ENCODE measurements around the gene PRKAG2.

The PRKAG2 gene

GRCh38 chr7:151776446-151776845, 100.5 kb downstream of the PRKAG2 start:
- DNase-seq (ENCODE audit: low read depth in 1 of 2, low spot score in 1 of 2), result no peak
- in situ Hi-C loops (cut with HindIII; ENCODE audit: low pct_unique_long_range_greater_than_20kb, low sequenced_read_pairs), result no loop called here

DNA sequence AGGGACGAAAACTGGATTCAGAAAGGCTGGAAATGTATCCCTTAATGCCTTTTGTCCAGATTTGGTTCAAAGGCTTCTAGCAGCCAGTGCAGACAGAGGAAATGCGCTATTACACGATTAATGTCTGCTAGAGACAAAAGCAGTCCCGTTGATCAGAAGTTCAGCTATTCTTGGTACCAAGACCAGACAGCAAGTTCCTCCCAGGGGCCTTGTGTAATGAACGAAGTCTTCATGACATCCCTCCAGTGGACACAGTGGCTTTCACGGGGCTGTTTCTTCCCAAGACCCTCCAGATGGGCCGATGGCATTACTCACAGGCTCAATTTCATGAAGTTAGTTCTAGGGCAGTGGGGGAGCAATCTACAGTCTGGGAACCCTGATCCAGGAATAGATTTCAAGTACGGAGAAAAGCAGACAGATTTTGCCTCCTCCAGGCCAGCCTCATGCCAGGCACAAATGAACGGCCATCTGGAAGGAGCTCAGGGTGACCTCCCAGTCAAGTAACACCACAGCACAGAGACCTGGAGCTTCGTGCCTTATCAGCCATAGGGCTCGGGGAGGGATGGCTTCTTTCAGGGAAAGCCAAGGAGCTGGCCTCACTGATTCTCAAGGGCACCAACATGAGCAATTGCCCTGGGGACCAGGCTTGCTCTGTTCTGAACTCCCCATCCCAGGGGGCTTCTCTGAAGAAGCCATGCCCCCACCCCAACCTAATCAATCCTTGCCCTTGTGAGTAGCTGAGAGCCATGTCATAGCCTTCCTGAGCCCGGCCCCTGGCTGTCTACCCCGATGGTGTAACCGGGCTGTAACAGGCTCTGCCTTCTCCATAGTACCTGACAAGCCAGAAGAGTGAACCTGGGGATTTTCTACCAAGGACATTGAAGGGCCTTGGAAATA, 101.1 kb downstream of the PRKAG2 start:
- no peak for DNase-seq (ENCODE audit: low read depth in 1 of 2, low spot score in 1 of 2)
- in situ Hi-C loops (cut with HindIII; ENCODE audit: low pct_unique_long_range_greater_than_20kb, low sequenced_read_pairs), result no loop called here
- TF ChIP-seq JUND (IDR thresholded peaks at IDR 0.05; ENCODE audit: low read depth), result no peak

More at GRCh38 chr7:151776446-151776845, 100.5 kb downstream of the PRKAG2 start:
- no peak for TF ChIP-seq JUND (IDR thresholded peaks at IDR 0.05; ENCODE audit: low read depth)

DNA sequence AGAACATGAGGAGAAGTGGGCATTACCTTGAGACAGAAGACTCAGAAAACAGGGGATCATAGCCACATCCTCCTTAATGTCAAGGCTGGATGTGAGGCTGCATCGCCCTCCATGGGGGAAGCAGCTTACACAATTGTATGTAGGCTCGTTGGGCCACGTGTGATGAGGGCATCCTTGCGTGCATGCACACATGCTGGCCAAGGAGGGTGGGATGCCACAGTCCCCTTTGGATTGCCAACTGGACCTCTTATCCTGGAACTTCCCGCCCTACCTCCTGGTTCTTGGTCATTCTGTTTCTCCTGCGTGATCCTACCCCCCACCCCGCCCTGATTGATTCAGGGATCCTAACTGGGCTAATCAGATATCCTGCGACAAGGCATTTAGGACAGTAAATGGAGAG, 102.0 kb downstream of the PRKAG2 start:
- no peak for DNase-seq (ENCODE audit: low read depth in 1 of 2, low spot score in 1 of 2)
- no peak for TF ChIP-seq JUND (IDR thresholded peaks at IDR 0.05; ENCODE audit: low read depth)
- in situ Hi-C loops (cut with HindIII; ENCODE audit: low pct_unique_long_range_greater_than_20kb, low sequenced_read_pairs), result no loop called here

GRCh38 chr7:151773797-151774196, 103.1 kb downstream of the PRKAG2 start:
- in situ Hi-C loops (cut with HindIII; ENCODE audit: low pct_unique_long_range_greater_than_20kb, low sequenced_read_pairs), result no loop called here
- DNase-seq (ENCODE audit: low read depth in 1 of 2, low spot score in 1 of 2), result peak; percentile 41 to 44
- TF ChIP-seq JUND (IDR thresholded peaks at IDR 0.05; ENCODE audit: low read depth), result no peak

- DNase-seq (ENCODE audit: low read depth in 1 of 2, low spot score in 1 of 2), result no peak
- no peak for TF ChIP-seq JUND (IDR thresholded peaks at IDR 0.05; ENCODE audit: low read depth)
- in situ Hi-C loops (cut with HindIII; ENCODE audit: low pct_unique_long_range_greater_than_20kb, low sequenced_read_pairs), result no loop called here
These were observed 106.7 kb downstream of the PRKAG2 start for GRCh38 chr7:151770232-151770631.

- TF ChIP-seq JUND (IDR thresholded peaks at IDR 0.05; ENCODE audit: low read depth), result no peak
- in situ Hi-C loops (cut with HindIII; ENCODE audit: low pct_unique_long_range_greater_than_20kb, low sequenced_read_pairs), result no loop called here
- no peak for DNase-seq (ENCODE audit: low read depth in 1 of 2, low spot score in 1 of 2)
These were observed 107.6 kb downstream of the PRKAG2 start for GRCh38 chr7:151769188-151769821.

- in situ Hi-C loops (cut with HindIII; ENCODE audit: low pct_unique_long_range_greater_than_20kb, low sequenced_read_pairs), result no loop called here
- no peak for DNase-seq (ENCODE audit: low read depth in 1 of 2, low spot score in 1 of 2)
- TF ChIP-seq JUND (IDR thresholded peaks at IDR 0.05; ENCODE audit: low read depth), result no peak
These were observed 108.1 kb downstream of the PRKAG2 start for GRCh38 chr7:151768805-151769187.

DNA sequence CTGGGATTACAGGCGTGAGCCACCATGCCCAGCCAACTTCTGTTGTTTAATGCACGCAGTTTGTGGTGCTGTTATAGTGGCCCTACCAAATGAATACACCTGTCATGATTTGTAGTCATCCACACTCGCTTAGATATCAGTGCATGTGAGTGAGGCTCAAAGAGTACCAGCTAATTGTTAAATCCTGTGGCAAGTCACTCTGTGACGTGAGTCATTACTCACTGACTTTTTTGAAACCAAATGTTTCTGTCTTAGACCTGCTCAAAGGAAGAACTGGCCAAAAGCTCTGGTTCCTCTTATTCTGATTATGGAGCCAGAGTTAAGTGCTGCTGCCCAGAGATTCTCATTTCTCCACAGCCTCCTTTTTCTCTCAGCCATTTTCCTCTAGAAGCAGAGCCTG, 109.4 kb downstream of the PRKAG2 start:
- in situ Hi-C loops (cut with HindIII; ENCODE audit: low pct_unique_long_range_greater_than_20kb, low sequenced_read_pairs), result no loop called here
- no peak for TF ChIP-seq JUND (IDR thresholded peaks at IDR 0.05; ENCODE audit: low read depth)
- no peak for DNase-seq (ENCODE audit: low read depth in 1 of 2, low spot score in 1 of 2)

DNA sequence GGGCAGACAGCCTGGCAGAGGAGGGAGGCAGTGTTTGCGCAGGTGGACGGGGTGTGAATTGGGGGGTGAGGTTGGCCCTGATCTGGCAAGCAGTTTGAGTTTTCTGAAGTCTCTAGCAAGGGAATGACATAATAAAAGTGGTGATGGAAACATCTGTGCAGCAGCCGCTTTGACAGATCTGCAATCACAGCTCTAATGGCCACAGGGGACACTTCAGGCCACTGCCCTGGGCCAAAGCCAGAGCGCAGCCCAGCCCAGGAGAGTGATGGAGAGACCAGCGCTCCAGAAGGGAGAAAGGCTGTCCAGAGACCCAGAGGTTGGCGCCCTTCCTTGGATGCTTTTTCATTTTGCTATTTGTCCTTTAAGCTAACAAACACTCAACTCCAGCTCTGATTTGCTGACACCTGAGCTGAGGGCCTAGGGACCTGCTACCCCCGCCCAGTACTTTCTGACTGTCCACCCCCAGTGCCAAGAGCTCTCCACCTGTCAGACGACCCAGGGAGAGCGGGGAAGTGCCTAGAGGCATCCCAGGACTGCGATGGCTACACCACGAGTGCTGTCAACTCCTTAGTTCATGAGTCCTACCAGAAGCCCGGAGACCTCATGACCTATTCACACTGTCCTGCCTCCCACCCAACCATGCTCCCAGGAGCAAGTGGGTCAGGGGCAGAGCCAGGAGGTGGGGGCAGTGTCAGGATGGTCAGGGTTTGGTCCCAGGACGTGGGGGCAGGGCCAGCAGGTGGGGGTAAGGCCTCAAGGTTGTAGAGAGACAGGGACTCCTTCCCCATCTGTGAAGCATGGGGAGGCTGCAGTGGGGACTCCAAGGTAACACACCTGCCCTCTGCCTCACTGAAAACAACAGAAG, 112.6 kb downstream of the PRKAG2 start:
- in situ Hi-C loops (cut with HindIII; ENCODE audit: low pct_unique_long_range_greater_than_20kb, low sequenced_read_pairs), result no loop called here
- DNase-seq (ENCODE audit: low read depth in 1 of 2, low spot score in 1 of 2), result no peak
- TF ChIP-seq JUND (IDR thresholded peaks at IDR 0.05; ENCODE audit: low read depth), result no peak

DNA sequence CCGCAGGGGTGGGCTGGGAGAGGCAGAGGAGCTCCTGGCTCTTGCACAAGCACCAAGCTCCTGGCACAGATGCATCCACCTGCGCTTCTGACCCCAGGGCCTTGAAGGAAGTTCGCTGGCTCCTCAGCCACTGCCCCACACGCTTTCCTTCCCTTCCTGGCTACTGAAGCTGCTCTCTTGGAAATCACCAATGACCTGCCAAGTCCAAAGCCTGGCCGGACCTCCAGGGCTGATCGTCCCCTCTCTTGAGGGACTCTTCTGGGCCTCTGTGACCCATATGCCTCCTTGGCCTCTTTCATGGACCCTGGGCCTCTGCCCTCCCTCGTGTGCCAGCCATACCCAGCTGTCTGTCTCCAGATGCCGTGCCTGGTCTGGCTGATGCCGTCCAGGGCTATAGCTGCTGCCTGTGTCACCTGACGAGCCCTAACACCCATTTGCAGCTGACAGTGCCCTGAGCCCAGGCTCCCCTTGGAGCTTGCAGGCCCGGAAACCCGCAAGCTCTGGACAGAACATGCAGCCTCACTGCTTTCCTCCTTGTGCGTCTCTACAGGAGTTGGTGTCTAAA, 113.4 kb downstream of the PRKAG2 start:
- DNase-seq (ENCODE audit: low read depth in 1 of 2, low spot score in 1 of 2), result no peak
- in situ Hi-C loops (cut with HindIII; ENCODE audit: low pct_unique_long_range_greater_than_20kb, low sequenced_read_pairs), result no loop called here
- TF ChIP-seq JUND (IDR thresholded peaks at IDR 0.05; ENCODE audit: low read depth), result no peak

GRCh38 chr7:151762583-151763245, 114.2 kb downstream of the PRKAG2 start:
- TF ChIP-seq JUND (IDR thresholded peaks at IDR 0.05; ENCODE audit: low read depth), result no peak
- in situ Hi-C loops (cut with HindIII; ENCODE audit: low pct_unique_long_range_greater_than_20kb, low sequenced_read_pairs), result no loop called here

GRCh38 chr7:151761957-151762356, 115.0 kb downstream of the PRKAG2 start:
- in situ Hi-C loops (cut with HindIII; ENCODE audit: low pct_unique_long_range_greater_than_20kb, low sequenced_read_pairs), result no loop called here
- DNase-seq (ENCODE audit: low read depth in 1 of 2, low spot score in 1 of 2), result no peak
- no peak for TF ChIP-seq JUND (IDR thresholded peaks at IDR 0.05; ENCODE audit: low read depth)

More at GRCh38 chr7:151762583-151763245, 114.2 kb downstream of the PRKAG2 start:
- DNase-seq (ENCODE audit: low read depth in 1 of 2, low spot score in 1 of 2), result no peak

Data from T47D (cell line).